HG03520 (cell line): ENCODE data around the gene KRT5.
"Not testable (repeated sequence)": the region's sequence is repeated elsewhere in the genome, so short reads cannot be mapped to it uniquely, and the experiment has no call there.

ENCODE experiments used
- ATAC-seq: cut with Tn5 transposase; IDR thresholded peaks from one replicate; pipeline ENCODE4 v1.9.1; 2021; ENCODE audit warnings: mild to moderate bottlenecking, moderate library complexity; ENCODE audit not compliant: unreplicated experiment

The KRT5 gene

DNA sequence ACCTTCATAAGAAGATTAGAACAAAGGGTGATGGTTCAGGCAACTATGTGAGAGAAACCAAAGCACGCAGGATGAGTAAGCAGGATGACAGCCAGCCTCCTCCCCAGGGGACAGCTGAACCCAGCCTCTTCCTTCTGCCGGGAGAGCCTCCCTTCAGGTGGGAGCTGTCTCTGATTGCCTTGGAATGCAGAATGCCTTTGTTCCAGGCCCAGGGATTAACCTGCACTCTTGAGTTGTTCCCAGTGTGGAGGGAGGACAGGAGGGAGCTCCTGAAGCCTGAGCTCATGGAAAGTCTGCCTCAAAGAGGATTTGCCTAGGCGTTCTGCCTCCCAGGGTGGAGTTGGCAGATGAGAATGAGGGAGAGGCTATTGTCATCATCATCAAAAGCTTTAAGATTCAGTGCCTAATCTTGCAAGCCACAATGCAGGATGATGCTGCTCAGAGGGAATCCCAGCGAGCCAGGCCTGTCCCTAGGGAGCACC is 23.6 kb downstream of the KRT5 start:
- no peak for ATAC-seq

DNA sequence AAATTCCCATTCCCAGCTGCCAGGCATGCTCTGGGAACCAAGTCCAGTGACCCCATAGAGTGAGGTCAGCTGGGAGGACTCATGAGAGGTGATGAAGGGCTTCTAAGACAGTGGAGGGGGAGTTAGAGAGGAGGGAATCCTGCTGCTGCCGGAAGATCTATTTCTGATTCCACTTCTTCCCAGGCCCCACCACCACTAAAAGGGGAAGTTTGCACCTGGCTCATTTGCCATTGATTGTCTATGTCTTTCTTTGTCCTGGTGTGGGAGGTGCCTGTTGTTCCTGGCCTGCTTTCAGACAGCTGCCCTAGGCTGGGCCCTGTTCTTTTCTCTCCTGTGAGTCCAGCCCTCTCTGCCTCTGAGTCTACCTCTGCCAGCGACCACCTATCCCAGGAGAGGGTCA is 24.1 kb downstream of the KRT5 start:
- no peak for ATAC-seq

DNA sequence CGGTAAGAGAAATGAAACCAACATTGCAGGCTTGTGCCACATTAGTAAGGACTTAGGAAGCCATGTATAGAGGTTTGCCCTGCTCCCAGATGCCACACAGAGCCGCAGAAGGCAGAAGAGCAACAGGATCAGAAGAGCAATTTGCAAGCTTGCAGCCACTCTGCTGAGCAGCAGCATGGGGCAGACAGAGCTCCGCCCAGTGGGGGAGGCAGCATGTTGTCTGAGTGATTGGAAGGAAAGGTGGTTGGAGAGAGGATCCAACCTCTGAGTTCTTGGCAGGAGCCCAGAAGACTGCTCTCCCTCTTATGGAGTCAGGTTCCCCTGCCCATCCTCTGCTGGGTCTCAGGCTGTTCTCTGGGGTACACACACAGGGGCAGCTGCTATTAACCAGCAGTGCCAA is 24.8 kb downstream of the KRT5 start:
- ATAC-seq, result no peak

DNA sequence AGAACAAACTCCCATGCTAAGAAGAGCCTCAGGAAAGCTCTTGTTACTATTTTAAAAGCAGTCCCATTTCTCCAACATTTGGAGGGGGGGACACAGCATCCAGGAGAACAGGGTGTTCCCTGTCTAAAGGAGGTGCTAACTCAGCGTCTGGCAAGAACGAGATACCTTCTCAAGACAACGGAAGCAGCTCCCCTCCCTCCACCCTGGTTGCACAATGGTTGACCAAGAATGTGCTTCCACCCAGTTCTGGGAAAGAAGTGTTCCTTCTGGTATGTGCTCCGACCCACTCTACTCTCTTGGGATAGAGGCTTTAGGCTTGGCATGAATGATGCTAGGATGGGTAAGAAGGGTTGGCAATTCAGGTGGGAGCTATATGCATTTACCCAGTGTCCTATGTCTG is 25.7 kb downstream of the KRT5 start:
- no peak for ATAC-seq

DNA sequence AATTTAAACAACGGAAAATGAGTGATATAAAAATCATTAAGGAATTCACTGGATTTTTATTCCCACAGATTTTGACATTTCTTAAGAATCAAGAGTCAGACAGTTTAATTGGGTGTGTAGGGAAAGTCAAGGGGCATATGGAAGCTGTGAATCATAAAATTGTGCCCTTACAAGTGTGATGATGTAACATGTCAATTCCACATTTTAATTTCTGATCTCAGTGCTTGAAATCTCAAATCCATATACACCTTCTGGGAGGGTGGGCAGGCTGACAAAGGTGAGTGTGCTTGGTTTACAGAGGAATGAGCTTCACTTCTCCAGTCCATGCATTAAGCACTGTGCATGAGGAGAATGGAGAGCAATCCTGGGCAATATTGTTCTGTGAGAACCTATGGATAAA is 26.1 kb downstream of the KRT5 start:
- no peak for ATAC-seq

DNA sequence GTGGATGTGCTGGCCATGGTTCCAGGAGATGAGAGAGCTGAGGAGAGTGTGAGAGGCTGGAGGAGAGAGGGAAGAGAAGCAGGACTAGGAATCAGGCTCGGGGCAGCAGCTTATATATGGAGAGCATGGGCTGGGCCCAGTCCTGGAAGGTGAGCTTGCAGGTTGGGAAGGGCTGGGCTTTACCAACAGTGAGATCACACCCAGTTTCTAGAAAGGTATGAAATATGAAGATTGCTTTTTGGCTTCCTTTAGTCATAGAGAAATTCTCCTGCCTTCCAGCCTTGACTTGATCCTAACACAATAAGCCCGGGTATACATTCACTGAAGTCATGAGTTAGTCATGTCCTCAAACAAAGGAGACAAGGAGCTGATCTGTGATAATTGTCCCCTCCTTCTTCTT is 27.0 kb downstream of the KRT5 start, which contains the start of gene KRT6A:
TSS of gene KRT6A (minus strand) at position 86 of the 400 bp plus-strand sequence. CDS start at position 17, 69 bp downstream.
- no peak for ATAC-seq

DNA sequence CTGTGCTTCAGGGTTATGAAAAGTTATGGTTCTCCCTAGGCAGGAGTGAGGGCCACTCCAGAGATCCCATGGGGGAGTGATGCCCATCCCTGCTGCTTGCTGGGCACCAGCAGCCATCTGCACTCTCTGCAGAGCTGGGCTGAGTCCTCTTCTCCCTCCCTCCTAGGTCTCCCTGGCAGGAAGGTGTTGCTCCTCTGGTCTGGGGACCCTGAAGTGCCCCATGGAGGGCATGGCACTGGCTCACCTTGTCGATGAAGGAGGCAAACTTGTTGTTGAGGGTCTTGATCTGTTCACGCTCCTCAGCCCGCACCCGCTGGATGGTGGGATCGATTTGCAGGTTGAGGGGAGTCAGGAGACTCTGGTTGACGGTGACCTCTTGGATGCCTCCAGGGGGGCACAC is 27.8 kb downstream of the KRT5 start:
- not testable (repeated sequence) for ATAC-seq

DNA sequence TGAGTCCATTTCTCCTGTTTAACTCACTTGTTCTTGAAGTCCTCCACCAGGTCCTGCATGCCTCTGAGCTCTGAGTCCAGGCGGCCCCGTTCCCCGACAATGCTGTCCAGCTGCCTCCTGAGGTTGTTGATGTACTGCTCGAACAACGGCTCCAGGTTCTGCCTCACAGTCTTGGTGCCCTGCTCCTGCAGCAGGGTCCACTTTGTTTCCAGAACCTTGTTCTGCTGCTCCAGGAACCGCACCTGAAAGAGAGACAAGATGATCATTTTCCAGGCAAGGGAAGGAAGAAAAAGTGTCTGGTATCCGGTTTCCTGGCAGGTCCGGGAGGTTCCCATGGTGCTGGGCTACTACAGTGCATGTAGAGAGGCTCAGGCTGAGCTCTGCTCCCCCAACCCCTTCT is 28.7 kb downstream of the KRT5 start:
- not testable (repeated sequence) for ATAC-seq

DNA sequence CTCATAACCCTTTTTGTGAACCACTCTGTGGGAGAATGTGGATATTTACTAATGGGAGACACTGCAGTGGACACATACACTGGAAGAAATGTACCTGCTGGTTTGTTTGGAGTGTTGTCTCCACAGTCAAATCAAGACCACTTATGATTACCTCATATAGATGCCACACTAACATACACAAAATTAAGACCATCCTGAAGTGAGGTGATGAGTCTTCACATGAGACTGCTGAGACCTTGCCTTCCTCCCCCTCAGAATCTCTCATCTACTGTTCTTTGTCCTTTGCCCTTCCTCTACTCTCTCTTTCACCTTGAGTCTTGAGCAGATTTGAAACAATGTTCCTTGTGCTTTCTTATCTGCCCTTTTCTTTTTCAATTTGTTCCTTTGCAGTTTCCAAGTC is 31.5 kb downstream of the KRT5 start:
- ATAC-seq, result no peak

DNA sequence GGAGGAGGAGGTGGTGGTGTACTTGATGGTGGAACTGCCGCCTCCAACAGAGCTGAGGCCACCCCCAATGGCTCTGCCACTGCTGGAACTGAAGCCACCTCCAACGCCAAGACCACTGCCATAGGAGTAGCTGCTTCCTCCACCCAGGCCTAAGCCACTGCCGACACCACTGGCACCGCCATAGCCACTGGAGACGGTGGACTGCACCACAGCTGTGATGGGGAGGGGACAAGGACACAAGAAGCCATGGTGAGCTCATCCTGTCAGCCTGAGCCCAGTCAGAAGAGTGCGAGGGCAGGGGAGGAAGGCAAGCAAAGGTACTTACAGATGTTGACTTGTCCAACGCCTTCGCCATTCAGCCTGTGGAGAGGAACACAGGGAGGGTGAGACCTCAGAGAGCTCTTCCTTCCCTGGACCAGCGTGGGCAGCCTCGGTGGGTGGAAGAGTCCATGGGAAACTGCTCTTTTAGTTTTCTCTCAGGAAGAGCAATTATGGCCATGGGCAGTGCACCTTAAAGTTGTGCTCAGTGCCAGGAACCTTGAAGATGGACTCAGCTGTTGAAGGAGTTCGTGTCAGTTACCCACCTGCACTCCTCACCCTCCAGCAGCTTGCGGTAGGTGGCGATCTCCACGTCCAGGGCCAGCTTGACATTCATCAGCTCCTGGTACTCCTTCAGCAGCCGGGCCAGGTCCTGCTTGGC is 32.3 kb downstream of the KRT5 start:
- not testable (repeated sequence) for ATAC-seq

DNA sequence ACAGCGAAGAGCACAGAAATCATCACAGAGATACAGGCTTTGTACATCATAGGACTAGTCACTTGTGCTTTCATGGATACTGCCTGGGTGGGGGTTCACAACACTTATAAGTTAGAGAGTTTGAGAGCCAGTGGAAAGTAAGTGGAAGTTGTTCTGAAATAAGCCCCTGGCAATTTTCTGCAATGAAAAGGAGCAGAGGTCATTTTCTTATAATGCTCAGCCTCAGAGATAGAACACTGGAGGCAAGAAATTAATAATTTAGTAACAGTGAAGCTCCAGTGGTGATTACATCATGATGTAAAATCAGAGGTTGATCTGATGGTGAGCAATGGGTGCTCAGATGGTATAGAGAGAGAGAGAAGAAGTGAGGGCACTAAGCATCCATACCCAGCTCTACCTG is 33.0 kb downstream of the KRT5 start:
- ATAC-seq, result no peak

DNA sequence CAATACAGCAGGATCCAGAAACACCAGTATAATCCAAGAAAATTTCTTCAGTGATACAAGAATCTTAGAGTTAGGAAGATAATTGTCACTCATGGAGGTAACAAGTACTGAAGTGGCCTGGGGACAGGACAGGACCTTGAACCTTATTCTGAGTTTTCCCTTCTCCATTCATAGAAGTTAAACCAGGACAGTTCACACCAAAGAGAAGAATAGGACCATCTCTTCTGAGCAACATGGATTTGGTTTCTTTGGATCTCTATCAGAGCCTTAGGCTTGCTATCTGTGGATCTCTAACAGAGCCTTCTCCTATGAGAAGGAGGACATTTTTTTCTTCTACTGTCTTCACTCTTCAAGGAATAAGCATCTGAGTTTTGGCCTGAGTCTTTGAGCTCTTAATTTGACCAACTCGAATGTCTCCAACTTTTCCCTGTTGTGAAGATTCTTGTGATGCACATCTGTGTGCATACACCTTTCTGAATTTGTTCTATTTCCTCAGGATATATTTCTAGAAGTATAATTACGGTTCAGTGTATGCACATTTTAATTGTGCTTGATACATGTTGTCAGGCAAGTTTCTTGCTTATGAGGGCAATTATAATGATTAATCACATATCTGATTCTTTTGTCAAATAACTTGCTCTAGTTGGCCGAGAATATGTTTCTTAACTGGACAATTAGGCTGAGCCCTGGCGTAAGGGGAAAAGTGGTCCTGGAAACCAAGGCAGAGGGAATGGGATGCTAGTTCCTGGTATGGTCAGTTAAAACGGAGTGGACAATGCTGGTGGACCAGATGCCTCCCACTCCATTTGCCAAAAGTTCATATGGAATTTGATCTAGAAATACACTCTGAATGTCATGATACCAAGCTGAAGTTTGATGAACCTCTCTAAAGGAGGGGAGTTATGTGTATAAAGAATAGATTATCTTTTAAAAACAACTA is 33.8 kb downstream of the KRT5 start:
- no peak for ATAC-seq

DNA sequence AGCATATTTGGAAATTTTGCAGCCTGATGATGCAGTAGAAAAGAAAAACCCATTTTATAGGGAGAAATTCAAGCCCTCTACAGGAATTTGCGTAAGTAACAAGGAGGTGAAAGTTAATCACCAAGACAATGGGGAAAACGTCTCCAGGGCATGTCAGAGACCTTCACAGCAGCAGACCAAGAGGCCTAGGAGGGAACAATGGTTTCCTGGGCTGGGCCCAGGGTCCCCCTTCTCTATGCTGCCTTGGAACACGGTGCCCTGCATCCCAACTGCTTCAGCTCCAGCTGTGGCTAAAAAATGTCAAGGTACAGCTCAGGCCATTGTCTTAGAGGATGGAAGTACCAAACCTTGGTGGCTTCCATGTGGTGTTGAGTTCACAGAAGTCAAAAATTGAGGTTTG is 40.1 kb downstream of the KRT5 start:
- ATAC-seq, result no peak

DNA sequence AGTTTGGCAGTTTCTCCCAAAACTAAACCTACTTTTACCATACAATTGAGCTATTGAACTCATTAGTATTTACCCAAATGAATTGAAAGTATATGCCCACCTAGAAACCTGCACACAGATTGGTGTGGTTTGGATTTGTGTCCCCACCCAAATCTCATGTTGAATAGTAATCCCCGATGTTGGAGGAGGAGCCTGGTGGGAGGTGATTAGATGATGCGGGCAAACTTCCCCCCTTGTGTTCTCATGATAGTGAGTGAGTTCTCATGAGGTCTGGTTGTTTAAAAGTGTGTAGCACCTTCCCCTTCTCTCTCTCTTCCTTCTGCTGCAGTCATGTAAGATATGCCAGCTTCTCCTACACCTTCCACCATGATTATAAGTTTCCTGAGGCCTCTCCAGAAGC is 42.5 kb downstream of the KRT5 start:
- ATAC-seq, result no peak

DNA sequence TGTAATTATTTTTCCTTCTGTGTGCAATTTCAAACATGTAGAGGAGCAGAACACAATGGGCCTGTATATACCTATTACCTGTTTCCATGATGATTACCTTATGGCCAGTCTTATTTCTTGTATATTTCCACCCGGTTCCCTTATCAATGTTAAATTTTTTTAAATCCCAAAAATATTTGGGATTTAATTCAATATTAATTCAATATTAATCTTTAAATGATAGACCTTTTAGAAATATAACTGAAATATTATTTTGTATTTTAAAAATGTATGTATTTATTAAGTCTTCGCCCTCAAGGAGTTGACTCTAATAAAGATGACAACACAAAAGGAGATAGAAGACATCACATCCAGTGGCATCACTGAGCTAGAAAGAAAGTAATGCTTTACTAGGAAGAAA is 46.0 kb downstream of the KRT5 start:
- no peak for ATAC-seq

DNA sequence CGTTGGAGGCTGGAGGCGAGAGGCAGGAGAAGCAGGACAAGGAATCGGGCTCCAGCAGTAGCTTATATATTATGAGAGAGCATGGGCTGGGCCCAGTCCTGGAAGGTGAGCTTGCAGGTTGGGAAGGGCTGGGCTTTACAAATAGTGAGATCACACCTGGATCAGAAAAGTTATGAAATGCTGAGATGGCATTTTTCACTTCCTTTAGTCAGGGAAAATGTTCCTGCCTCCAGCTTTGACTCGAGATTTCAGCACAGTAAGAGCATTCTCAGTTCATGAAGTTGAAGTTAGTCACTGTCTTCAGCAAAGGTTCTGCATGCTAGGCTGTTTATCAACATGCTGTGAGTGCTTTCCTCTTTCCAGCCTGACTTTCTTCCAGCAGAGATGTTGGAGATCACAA is 46.4 kb downstream of the KRT5 start, which contains the start of gene KRT6C:
TSS of gene KRT6C (minus strand) at position 38 of the 400 bp plus-strand sequence. CDS start 68 bp downstream, outside the sequence.
- ATAC-seq, result no peak

DNA sequence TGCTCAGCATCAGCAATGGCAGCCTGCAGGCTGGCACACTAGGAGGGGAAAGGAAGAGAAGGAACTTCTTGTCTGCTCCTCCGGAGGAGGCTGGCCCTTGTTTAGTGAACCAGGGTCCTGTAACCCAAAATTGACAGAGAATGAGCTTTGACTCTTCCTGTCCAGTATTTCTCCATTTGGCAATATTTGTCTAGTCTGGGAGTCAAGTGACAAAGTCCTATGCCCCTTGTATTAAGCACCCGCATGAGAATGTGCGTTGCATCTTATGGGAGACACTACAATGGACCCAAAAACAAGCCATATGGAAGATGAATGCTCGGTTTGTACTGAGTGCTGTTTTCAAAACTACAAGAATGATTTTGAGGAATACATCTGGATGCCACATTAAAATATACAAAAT is 50.3 kb downstream of the KRT5 start:
- no peak for ATAC-seq

DNA sequence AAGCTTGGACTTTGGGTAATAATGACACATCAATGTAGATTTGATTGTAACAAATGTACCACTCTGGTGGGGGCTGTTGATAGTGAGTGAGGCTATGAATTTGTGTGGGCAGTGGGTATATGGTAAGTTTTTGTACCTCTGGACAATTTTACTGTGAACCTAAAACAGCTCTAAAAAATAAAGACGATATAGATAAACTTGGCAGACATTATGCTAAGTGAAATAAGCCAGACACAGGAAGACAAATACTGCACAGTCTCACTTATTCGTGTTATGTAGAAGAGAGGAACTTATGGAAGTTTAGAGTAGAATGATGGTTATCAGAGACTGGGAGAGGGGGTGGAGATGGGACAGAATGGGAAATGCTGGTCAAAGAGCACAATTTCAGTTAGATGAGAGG is 55.3 kb downstream of the KRT5 start:
- ATAC-seq, result no peak
